Activated naive CD8-positive, alpha-beta T cell treated with anti-CD3 and anti-CD28 coated beads for 36 hours (primary cell): ENCODE measurements around the gene CCL17. TPM values are rescaled to one million over a fixed set of nuclear protein-coding genes. Genes with fewer than 3 reads are reported as not detected.
A peak's percentile ranks its signal among the peaks of the same experiment; 100 is the strongest.
"Not testable (repeated sequence)": the region's sequence is repeated elsewhere in the genome, so short reads cannot be mapped to it uniquely, and the experiment has no call there.

Experiments
- DNase-seq: peaks from one replicate; pipeline ENCODE4 v3.0.0; 2021
- H3K27ac Mint-ChIP-seq: one replicate; pipeline ENCODE4 v1.8.0; 2022; ENCODE audit warnings: mild to moderate bottlenecking, moderate library complexity, mixed read lengths
- H3K27me3 Mint-ChIP-seq: one replicate; pipeline ENCODE4 v1.8.0; 2022; ENCODE audit warnings: mild to moderate bottlenecking, mixed read lengths
- H3K36me3 Mint-ChIP-seq: one replicate; pipeline ENCODE4 v1.8.0; 2021; ENCODE audit warnings: mild to moderate bottlenecking, mixed read lengths
- H3K4me1 Mint-ChIP-seq: one replicate; pipeline ENCODE4 v1.8.0; 2021; ENCODE audit warnings: mixed read lengths
- H3K4me3 Mint-ChIP-seq: one replicate; pipeline ENCODE4 v1.8.0; 2022; ENCODE audit warnings: mild to moderate bottlenecking, moderate library complexity, mixed read lengths
- H3K9me3 Mint-ChIP-seq: one replicate; pipeline ENCODE4 v1.8.0; 2022; ENCODE audit warnings: mixed read lengths
- total RNA-seq, 2 experiments: library from RNA; stranded (reverse); gene quantifications; one replicate each; pipeline ENCODE4 v1.2.3, GENCODE V29; 2021

The CCL17 gene
- total RNA-seq, 2 experiments from 2014 or later, result not detected

GRCh38 chr16:57373117-57373947, 31.2 kb upstream of the CCL17 start:
- no peak overlapping the region for H3K4me3 Mint-ChIP-seq
- peaks cover 5% of the 10 kb centered on the region for H3K27me3 Mint-ChIP-seq
- no peaks in the 10 kb centered on the region for H3K36me3 Mint-ChIP-seq
- H3K9me3 Mint-ChIP-seq, result no peaks in the 10 kb centered on the region
- no peak overlapping the region for H3K27ac Mint-ChIP-seq
- no peak for DNase-seq
- peaks cover 30% of the 10 kb centered on the region for H3K4me1 Mint-ChIP-seq

- Mint-ChIP-seq H3K9me3 (no peaks in the 10 kb centered on the region), H3K27me3 (peaks cover 5% of the 10 kb centered on the region), H3K4me3 (no peak overlapping the region), H3K36me3 (no peaks in the 10 kb centered on the region), H3K4me1 (peaks cover 30% of the 10 kb centered on the region), H3K27ac (no peak overlapping the region)
- DNase-seq, result no peak
Measured at GRCh38 chr16:57374067-57374534, 30.5 kb upstream of the CCL17 start.

GRCh38 chr16:57374925-57375465, 29.6 kb upstream of the CCL17 start:
- not testable (repeated sequence) for DNase-seq, H3K36me3 Mint-ChIP-seq, H3K4me3 Mint-ChIP-seq, H3K27ac Mint-ChIP-seq, H3K9me3 Mint-ChIP-seq, H3K27me3 Mint-ChIP-seq
- H3K4me1 Mint-ChIP-seq, result peaks cover 30% of the 10 kb centered on the region

- Mint-ChIP-seq H3K36me3 (no peaks in the 10 kb centered on the region), H3K9me3 (no peaks in the 10 kb centered on the region), H3K4me3 (no peak overlapping the region), H3K27me3 (peaks cover 5% of the 10 kb centered on the region), H3K4me1 (peaks cover 34% of the 10 kb centered on the region), H3K27ac (peak overlapping the region; percentile 8)
- DNase-seq, result no peak
Measured at GRCh38 chr16:57376313-57376818, 28.2 kb upstream of the CCL17 start.

- no peak overlapping the region for H3K4me3 Mint-ChIP-seq
- H3K27me3 Mint-ChIP-seq, result peaks cover 5% of the 10 kb centered on the region
- peak; percentile 73 for DNase-seq
Measured at GRCh38 chr16:57377080-57377841, 27.3 kb upstream of the CCL17 start.

GRCh38 chr16:57379579-57379978, 25.0 kb upstream of the CCL17 start:
- no peak overlapping the region for H3K4me3 Mint-ChIP-seq
- no peaks in the 10 kb centered on the region for H3K36me3 Mint-ChIP-seq
- H3K4me1 Mint-ChIP-seq, result peaks cover 30% of the 10 kb centered on the region
- H3K9me3 Mint-ChIP-seq, result no peaks in the 10 kb centered on the region
- DNase-seq, result no peak
- H3K27me3 Mint-ChIP-seq, result no peaks in the 10 kb centered on the region
- no peak overlapping the region for H3K27ac Mint-ChIP-seq

More at GRCh38 chr16:57377080-57377841, 27.3 kb upstream of the CCL17 start:
- Mint-ChIP-seq H3K9me3 (no peaks in the 10 kb centered on the region), H3K27ac (no peak overlapping the region), H3K36me3 (no peaks in the 10 kb centered on the region), H3K4me1 (peaks cover 37% of the 10 kb centered on the region)

- H3K9me3 Mint-ChIP-seq, result no peaks in the 10 kb centered on the region
- H3K36me3 Mint-ChIP-seq, result no peaks in the 10 kb centered on the region
- DNase-seq, result no peak
- peaks cover 27% of the 10 kb centered on the region for H3K4me1 Mint-ChIP-seq
- no peak overlapping the region for H3K27ac Mint-ChIP-seq
- H3K27me3 Mint-ChIP-seq, result no peaks in the 10 kb centered on the region
- H3K4me3 Mint-ChIP-seq, result no peak overlapping the region
Measured at GRCh38 chr16:57380671-57381462, 23.7 kb upstream of the CCL17 start.

GRCh38 chr16:57381791-57382534, 22.6 kb upstream of the CCL17 start:
- Mint-ChIP-seq H3K36me3 (no peaks in the 10 kb centered on the region), H3K4me3 (no peak overlapping the region), H3K27ac (no peak overlapping the region), H3K9me3 (no peaks in the 10 kb centered on the region), H3K4me1 (peaks cover 21% of the 10 kb centered on the region), H3K27me3 (no peaks in the 10 kb centered on the region)
- no peak for DNase-seq

- Mint-ChIP-seq H3K9me3 (no peaks in the 10 kb centered on the region), H3K27ac (no peak overlapping the region), H3K4me1 (peaks cover 14% of the 10 kb centered on the region), H3K36me3 (no peaks in the 10 kb centered on the region), H3K4me3 (no peak overlapping the region), H3K27me3 (no peaks in the 10 kb centered on the region)
- DNase-seq, result no peak
Measured at GRCh38 chr16:57382535-57383275, 21.9 kb upstream of the CCL17 start.

GRCh38 chr16:57383276-57384247, 21.0 kb upstream of the CCL17 start:
- Mint-ChIP-seq H3K4me1 (peaks cover 15% of the 10 kb centered on the region), H3K27me3 (no peaks in the 10 kb centered on the region), H3K4me3 (no peak overlapping the region), H3K9me3 (no peaks in the 10 kb centered on the region), H3K36me3 (no peaks in the 10 kb centered on the region), H3K27ac (no peak overlapping the region)
- no peak for DNase-seq

- no peak overlapping the region for H3K4me3 Mint-ChIP-seq
- no peak for DNase-seq
Measured at GRCh38 chr16:57384248-57385070, 20.1 kb upstream of the CCL17 start.

GRCh38 chr16:57385083-57385482, 19.5 kb upstream of the CCL17 start:
- H3K4me1 Mint-ChIP-seq, result peaks cover 15% of the 10 kb centered on the region
- no peak overlapping the region for H3K27ac Mint-ChIP-seq
- no peaks in the 10 kb centered on the region for H3K27me3 Mint-ChIP-seq
- H3K4me3 Mint-ChIP-seq, result no peak overlapping the region
- no peaks in the 10 kb centered on the region for H3K36me3 Mint-ChIP-seq
- H3K9me3 Mint-ChIP-seq, result no peaks in the 10 kb centered on the region
- no peak for DNase-seq

More at GRCh38 chr16:57384248-57385070, 20.1 kb upstream of the CCL17 start:
- no peaks in the 10 kb centered on the region for H3K9me3 Mint-ChIP-seq
- no peaks in the 10 kb centered on the region for H3K27me3 Mint-ChIP-seq
- H3K36me3 Mint-ChIP-seq, result no peaks in the 10 kb centered on the region
- H3K27ac Mint-ChIP-seq, result no peak overlapping the region
- H3K4me1 Mint-ChIP-seq, result peaks cover 15% of the 10 kb centered on the region
